ENCODE measurements around the gene COL13A1.

The COL13A1 gene

DNA sequence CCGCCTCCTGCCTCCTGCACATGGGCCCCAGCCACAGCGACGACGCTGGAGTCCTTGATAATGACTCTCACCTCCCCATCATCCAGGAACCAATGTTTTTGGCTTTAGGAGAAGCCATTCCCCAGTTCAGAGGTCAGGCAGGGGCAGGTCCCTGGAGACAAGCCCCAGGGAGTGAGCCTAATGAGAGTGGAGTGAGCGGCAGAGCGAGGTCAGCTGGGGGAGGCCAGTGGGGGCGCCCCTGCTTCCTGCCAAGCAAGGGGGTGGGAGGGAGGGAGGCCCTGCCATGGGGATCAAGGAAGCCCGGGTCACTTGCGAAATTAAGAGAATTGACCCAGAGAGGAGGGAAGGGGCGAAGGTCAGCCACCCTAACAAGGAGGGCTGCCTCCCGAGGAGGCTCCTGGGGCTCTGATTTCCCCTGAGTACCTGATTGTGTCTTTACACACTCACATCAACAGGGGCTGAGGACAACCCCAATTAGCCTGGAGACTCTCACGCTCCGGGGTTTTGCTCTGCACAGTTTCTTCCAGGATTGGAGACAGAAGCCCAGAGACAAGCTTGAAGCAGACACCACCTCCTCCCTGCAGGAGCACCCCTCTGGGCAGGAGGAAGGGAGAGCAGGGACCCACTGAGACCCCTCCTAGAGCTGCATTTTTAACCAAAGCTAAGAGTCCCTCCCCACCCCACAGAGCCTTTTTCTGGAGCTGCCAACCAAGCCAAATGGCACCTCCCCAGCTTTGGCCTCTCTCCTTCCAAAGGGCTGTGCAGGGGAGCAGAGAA lies 112.1 kb downstream of the COL13A1 start:
- no peak for DNase-seq

DNA sequence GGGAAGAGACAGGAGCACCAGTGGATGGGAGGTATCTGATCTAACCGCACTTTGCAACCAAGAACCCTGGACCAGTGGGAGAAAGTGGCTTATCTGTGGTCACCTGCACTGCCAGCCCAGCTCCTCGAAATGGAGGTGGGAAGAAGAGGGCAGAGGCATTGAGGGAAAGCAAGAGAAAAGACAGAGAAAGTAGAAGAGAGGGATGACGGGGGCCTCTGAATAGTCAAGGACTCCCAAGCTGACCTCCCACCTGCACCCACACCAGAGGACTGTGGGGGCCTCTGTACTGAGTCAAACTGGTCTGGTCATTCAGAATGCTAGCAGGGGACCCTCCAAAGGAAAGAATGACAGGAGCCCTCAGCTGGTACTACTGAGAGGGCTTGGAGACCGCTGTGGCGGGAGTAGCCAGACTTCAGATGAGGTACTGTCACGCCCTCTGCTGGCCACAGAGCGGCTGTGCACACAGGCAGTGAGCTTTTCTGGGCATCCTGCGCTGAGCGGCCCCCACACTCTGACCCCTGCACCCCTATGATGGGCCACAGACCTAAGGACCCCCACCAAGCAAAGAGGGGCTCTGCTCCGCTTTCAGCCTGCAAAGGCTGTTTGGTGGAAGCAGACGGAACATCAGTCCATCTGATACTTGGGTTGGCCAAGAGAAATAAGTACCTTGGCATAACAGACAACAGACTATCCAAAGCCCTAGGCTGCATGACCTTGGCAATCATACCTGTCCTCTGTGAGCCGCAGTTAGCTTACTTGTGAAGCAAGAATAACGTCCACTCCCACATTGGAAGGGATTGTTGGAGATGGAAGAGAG lies 112.9 kb downstream of the COL13A1 start:
- no peak for DNase-seq

DNA sequence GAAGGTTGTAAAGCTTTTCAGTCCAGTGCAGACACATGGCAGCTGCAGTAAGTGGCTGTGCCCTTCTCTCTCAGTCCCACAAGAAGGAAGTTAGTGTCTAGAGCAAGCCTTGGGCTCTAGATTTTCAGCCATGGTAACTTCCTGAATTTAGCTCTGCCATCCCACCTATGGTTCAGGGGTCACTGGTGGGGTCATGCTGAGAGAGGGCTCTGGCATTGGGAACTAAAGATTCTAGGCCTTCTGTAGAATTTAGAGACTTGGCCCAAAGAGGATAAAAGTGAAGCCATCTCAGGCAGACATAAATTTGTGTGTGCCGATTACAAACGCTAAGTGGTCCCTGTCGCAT lies 113.5 kb downstream of the COL13A1 start:
- no peak for DNase-seq

DNA sequence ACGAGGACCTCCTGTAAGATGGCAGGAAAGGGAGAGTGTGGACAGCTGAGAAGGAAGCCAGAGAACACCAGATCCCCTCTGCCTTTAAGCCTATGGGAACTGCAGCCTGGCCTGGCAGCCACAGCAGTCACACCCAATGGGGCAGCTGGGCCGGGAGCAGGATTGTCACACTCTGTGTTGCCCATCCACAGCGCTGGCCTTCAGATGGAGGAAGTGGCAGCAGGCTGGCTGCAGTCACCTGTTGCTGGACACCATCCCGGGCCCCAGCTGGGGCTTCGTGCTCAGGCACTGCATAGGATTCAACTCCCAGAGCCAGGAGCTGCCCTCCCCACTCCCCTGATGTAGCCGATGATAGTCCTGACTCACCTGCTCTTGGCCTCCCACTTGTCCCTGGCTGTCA lies 114.4 kb downstream of the COL13A1 start:
- DNase-seq = no peak

DNA sequence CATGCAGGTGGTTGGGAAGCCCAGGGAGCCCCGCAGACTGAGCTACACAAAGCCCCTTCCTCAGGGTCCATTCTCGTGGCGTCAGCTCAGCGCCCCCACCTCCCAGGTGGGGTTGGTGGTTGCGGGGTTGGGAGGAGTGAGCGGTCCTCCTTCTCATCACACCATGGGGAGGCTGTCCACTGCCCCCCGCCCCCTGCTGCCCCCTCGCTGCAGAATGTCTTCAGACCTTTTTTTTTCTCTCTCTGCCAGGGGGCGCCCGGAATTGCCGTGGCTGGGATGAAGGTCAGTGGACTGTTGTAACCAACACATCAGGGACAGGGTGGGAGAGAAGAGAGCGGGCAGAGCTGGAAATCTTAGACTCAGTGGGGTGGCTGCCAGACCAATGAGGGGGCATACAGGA lies 116.3 kb downstream of the COL13A1 start:
- DNase-seq = no peak

DNA sequence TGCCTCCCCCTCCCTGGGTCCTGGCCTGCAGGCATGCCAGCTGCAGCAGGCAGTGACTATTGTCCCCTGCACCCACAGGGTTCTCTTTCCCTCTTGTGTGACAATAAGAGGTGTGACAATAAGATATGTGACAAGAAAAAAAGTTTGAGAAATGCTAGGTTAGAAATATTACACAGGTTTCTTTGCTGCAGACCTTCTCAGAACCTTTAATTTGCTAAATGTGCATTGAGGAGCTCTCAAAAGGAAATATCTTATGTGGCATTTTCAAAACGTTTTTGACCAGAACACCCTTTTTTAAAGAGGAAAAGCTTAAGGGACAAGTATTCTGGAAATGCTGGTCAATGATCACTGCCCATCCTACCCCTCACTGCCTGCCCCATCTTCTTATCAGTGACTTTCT lies 117.5 kb downstream of the COL13A1 start:
- DNase-seq = no peak

DNA sequence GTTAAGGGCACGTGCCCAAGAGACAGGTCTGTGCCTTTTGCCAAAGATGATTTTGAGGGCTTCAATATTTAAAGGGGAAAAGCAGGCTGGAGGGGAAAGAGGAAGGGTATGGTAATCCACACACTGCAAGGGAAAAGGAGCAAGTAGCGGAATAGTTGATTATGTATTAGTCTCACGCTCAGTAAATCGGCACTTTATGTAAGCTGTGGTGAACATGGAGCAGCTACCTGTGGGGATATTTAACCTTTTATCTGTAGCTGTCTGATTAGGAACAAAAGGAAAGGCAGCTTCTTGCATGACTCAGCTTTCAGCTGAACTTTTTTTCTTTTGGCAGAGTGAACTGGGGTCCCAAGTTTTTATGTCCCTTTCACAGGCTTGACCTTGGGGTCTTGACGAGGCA lies 123.4 kb downstream of the COL13A1 start:
- DNase-seq = no peak

DNA sequence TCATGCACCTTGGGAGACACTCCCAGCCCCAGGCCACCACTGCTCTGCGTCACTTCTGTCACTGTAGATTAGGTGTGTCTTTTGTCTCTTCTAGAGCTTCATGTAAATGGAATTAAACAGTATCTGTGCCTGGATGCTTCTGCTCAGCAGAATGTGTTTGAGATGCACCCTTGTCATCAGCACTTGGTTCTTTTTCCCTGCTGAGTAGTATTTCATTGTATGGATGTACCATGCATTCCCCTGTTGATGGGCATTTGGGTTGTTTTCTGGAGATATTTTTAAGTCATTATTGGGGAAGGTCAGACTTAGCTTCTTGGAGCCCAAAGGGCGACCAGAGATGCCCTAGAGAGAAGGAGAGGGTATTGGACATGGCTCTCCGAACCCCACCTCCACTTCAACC lies 126.6 kb downstream of the COL13A1 start:
- DNase-seq = no peak

DNA sequence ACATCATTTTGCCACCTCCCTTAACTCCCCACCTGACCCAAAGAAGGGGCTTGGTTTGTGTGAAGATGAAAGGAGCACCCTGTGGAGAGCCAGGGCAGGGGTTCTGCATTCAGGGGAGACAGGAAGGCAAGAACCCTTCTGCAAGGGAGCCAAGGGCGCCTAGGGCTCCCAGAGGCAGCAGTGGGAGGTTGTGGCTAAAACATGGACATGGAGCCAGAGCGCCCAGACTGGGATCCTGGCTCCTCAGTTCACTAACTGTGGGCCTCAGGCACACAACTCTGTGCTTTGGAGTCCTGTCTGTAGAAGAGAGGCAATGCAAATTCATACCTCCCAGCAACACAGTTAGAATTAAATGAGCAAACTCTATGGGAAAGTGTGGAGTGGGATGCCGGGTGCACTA lies 127.9 kb downstream of the COL13A1 start:
- no peak for DNase-seq

DNA sequence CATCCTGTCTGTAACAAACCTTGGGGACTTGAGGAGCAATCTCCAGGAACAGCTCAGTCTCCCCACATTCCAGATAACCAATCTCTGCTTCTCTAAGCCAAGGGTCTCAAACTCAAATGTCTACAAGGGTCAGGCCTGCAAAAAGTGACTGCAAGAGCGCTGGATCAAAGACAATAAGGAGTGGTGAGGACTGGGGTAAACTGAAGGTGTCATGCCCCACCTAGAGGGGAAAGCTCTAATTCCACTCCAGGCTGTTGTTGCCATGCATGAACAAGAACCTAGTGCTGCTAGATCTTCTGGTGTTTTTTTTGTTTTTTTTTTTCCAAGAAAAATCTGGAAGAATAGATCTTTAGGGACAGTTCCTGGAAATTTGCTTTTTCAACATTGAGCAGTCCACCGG lies 133.1 kb downstream of the COL13A1 start:
- no peak for DNase-seq

DNA sequence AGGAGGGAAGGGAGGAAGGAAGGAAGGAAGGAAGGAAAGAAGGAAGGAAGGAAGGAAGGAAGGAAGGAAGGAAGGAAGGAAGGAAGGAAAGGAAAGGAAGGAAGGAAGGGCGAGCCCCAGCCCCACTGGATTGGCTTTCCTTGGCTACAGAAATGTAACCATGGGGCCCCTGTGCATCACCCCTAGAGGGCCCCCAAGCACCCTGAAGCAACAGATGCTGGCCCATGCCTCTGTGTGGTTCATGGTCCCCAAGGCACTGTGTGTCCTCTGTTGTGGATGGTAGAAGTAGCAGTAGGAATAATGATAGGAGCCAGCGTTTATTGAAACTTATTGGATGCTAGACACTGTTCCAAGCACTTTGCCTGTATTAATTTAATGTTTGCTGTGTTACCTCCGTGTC lies 134.4 kb downstream of the COL13A1 start:
- no peak for DNase-seq

DNA sequence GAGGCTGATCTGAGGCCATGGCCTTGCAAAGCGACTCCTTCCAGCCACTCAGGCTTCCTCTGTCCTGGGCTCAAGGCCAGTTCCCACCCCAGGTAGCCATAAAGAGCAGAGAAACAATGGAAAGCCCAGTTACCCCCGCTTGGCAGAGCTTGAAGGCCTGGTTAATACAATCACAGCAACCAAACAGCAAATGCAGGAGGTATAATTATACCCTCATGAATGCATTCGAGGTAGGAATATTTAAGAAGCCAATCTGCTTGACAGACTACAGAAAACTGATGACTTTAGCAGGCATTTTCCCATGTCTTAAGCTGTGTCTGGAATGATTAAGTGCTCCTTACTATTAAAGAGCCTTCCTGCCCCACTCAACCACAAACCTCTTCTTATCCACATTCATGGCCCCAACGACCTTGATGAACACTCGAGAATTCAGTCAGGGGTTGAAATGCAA lies 136.9 kb downstream of the COL13A1 start:
- no peak for DNase-seq

DNA sequence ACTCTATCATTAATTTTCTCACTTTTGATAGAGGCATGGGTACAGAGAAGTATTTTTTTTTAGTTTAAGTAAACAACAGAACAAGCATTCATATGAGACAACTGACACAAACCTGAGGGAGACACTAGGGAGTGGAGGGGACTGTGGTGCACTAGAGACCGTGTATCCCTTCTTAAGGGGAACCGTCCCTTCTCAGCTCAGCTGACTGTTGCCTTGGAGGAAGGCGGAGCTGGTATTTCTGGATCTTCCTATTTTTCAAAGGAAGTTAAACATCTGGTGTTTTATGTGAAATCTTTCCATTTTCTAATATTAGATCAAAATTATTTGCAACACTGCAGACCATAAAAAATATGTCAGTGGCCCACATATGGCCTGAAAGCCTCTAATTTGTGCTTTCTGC lies 137.4 kb downstream of the COL13A1 start:
- no peak for DNase-seq

DNA sequence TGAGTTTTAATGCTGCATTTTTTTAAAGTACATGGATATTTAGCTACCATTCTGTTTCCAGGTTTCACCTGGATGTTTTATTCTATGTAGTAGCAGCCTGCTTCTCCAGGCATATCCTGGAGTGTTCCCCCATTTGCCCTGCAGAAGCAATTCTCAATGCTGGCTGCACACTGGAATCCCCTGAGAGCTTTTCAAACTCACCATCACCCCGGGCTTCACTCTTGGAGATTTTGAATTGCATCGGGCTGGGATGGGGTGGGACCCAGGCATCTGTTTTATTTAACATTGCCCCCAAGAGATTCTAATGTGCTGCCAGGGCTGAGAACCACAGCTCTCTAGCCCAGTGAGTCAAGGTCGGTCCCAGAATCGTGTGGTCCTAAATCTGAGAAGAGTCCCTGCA lies 137.8 kb downstream of the COL13A1 start:
- no peak for DNase-seq

DNA sequence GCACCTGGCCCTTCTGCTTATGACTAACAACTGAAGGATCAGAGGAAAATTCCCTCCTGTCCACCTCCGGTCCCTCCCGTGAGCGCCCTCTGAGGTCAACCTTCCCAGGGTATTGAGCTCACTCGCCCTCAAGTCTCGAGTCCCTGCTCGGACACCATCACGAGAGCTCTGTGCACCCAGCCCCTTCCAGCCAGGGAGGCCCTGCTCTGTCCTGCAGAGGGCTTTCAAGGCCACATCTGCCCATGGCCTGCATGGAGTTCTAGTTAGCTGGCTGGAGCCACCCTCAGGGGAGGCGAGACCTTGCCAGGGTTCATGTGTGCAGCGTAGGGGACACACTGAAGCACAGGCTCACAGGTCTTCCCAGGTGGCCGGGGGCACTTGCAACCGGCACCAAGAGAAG lies 140.0 kb downstream of the COL13A1 start:
- DNase-seq = no peak

DNA sequence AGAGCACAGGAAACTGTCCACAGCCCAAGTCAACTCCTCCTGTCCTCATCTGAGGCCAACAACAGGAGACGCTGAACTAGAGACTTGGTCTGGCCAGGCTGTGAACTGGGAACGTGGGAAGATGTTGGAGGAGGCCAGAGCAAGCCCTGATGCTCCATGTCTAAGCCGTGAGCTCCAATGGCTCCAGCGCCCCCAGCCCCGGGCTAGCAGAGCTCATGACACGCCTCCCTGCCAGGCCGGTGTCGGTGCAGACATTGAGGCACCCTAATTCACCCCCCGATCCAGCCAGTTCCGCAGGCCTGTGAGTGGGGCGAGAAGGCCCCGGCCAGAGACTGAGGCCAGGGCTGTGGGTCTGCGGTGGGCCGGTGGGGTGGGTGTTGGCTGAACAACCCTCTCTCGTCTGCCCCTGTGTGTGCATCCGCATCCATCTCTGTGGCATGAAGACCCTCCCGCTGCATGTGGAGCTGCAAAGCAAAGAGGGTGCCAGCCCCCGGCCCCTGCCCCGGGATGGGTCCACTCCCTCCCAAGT lies 141.7 kb downstream of the COL13A1 start:
- no peak for DNase-seq

DNA sequence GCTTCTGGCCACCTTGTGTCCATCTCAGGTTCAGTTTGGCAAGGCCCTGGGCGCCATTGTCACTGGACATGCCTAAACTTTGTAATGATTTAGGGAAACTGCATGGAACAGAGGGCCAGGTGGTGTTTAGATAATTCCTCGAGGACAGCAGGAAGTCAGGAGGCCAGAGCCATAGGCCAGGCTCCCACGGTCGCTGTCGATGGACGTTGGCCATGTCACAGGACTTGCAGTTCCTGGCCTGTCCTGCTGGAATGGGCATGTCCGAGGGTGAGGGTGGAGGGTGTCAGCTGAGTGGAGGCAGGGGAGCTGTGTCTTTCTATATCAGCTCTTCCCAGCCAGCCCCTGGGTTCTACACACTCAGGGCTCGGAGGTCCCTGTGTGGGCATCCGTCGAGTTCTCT lies 143.1 kb downstream of the COL13A1 start:
- no peak for DNase-seq

DNA sequence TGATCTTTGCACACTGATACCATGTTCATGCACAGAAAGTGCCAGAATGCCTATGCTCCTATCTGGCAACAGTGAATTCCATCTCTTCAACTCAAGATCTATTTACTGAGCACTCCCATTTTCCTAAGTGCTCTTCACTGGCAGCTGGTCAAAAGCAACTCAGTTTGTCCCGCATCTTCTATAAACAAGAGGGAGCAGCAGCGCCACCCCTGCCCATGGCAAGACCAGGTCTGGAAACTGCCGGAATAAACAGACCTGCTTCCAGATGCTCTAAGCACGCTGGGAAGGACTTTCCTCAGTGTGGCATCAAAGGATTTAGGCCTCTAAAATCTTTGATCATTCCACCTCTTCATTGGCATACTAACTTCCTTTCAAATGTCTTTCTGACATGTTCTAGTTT lies 146.6 kb downstream of the COL13A1 start:
- no peak for DNase-seq

DNA sequence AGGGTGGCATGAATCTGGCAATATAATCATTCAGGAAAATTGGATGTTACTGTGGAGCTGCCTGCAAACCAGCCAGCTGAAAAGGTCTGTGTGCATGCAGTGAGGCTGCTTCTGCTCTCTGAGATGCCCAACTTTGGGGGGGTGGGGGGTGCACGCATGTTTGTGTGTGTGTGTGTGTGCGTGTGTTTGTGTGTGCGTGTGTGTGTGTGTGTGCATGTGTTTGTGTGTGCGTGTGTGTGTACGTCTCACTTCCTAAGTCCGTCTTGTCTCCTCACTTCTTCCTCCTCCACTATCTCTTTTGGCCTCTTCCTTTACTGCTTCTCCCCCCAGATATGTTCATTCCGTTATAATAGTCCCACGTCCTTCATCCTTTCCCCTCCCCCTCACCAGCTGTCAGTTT lies 148.1 kb downstream of the COL13A1 start:
- no peak for DNase-seq

DNA sequence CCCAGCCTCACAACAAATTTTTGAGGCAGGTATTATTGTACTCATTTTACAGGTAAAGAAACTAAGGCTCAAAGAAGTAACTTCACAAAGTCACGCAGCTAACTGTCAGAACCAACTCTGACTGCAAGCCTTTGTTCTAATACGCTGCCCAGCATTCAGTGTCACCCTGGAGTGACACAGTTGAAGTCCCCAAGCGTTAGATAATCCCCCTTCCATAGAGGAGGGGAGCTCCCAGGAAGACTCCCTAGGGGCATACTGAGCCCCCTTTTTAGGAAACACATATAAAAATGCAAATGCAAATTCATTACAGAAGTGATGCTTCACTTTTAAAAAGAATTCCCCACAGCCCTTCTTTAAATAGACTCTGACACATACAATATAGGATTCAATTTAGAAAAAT lies 150.0 kb downstream of the COL13A1 start:
- DNase-seq = no peak

DNA sequence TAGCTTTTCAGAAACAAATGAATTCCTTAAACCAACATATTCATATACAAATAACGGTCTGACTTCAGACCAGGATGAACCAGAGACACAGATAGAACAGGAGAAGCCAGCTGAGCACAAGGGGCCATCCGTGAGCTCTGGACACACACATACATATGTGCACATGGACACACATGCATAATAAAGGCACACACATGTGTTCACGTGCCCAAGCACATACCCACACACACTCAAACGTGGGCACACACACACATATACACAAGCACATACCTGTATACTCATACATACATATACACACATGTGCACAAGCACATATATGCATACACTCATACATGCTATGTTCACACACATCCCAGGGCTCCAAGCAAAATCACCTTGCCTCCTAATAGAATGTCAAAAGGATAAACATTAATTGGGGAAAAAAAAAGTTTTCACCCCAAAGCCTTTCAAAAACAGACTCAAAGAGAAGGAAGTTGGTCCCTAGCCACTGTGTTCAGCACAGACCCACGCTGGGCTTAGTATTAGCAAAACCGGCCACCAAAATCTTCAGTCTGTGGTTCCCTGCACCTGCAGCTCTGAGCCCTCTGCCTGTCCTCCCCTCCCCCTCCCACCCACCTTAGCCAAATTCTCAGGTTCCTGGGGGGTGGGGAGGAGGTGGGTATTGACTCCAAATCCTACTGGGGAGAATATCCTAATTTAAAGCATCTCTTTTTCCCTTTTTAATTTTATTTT lies 150.5 kb downstream of the COL13A1 start:
- no peak for DNase-seq

DNA sequence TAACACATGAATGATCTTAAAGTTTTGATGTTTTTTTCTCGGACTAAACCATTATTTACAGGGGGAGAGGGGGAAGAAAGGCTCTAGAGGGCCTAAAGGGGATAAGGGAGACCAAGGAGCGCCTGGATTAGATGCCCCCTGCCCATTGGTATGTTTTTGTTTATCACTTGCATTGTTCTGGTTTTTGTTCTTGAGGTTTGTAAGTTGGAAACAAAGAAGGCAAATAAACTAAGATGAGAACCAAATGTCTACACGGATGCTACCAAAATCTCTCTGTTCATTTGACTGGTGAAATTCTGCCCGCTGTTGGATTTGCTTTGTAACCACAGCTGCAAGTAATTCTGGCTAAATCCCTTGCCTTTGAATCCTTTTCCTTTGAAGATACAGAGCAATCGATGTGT lies 151.1 kb downstream of the COL13A1 start:
- DNase-seq = no peak

DNA sequence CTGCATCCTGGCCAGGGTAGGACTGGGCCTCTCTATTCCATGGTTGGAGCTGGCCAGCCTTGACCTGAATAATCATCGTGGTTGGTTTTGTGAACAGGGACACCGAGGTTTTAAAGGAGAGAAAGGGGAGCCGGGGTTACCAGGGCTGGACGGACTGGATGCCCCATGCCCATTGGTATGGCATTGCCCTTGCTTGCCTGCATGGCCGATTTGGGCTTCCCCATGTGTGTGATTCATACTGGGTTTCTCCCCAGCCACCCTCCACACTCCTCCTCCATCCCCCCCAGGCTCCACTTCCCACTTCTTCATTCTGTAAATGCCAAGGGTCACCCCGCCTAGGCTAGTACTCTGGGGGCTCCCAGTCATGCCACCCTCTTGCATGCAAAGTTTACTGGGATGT lies 152.1 kb downstream of the COL13A1 start:
- no peak for DNase-seq
